IMR-90 (cell line): Measurements from ENCODE around the gene AXIN1.

Experiments used
- BHLHE40 ChIP-seq: fragments of 150-350 bp; IDR thresholded peaks from 2 replicates; pipeline ENCODE4 v1.6.1; 2016; ENCODE audit warnings: mild to moderate bottlenecking, low read depth, low read length
- CEBPB ChIP-seq: IDR thresholded peaks from 2 replicates; pipeline ENCODE4 v1.6.1; 2012; ENCODE audit warnings: low read depth, low read length, improper control_type of control experiment
- CTCF ChIP-seq: conservative IDR thresholded peaks from 2 replicates; pipeline ENCODE4 v1.5.1; 2012; ENCODE audit warnings: mild to moderate bottlenecking, low read depth, low read length, improper control_type of control experiment
- ELK1 ChIP-seq: fragments of 150-350 bp; IDR thresholded peaks from 2 replicates; pipeline ENCODE4 v1.6.1; 2016; ENCODE audit warnings: low read depth, mild to moderate bottlenecking, low read length, moderate library complexity, borderline replicate concordance
- FOS ChIP-seq: fragments of 150-350 bp; IDR thresholded peaks from 2 replicates; pipeline ENCODE4 v1.6.1; 2016; ENCODE audit warnings: low read depth, low read length
- MAFK ChIP-seq: IDR thresholded peaks from 2 replicates; pipeline ENCODE4 v1.6.1; 2012; ENCODE audit warnings: low read depth, low read length, improper control_type of control experiment
- MAZ ChIP-seq: IDR thresholded peaks from 2 replicates; pipeline ENCODE4 v1.6.1; 2012; ENCODE audit warnings: low read depth, mild to moderate bottlenecking, low read length, improper control_type of control experiment, moderate library complexity, borderline replicate concordance
- MXI1 ChIP-seq: IDR thresholded peaks from 2 replicates; pipeline ENCODE4 v1.6.1; 2012; ENCODE audit warnings: low read depth, mild to moderate bottlenecking, low read length, moderate library complexity, borderline replicate concordance
- NFE2L2 ChIP-seq: fragments of 150-350 bp; IDR thresholded peaks from 2 replicates; pipeline ENCODE4 v1.6.1; 2016; ENCODE audit warnings: low read depth, mild to moderate bottlenecking, low read length
- POLR2A ChIP-seq: IDR thresholded peaks from 2 replicates; pipeline ENCODE4 v1.6.1; 2012; ENCODE audit warnings: mild to moderate bottlenecking, low read depth, low read length
- RAD21 ChIP-seq: IDR thresholded peaks from 2 replicates; pipeline ENCODE4 v1.6.1; 2012; ENCODE audit warnings: low read length, improper control_type of control experiment
- RFX5 ChIP-seq: IDR thresholded peaks from 2 replicates; pipeline ENCODE4 v1.8.0; 2012; ENCODE audit warnings: low read depth, mild to moderate bottlenecking, low read length, moderate library complexity
- SMC3 ChIP-seq: fragments of 150-350 bp; IDR thresholded peaks from 2 replicates; pipeline ENCODE4 v1.6.1; 2016; ENCODE audit warnings: low read depth, mild to moderate bottlenecking, antibody characterized with exemption, low read length, moderate library complexity
- USF2 ChIP-seq: fragments of 150-350 bp; IDR thresholded peaks from 2 replicates; pipeline ENCODE4 v1.6.1; 2017; ENCODE audit warnings: mild to moderate bottlenecking, antibody characterized with exemption, low read length, low read depth

GRCh38 chr16:314351-314750, 38.2 kb downstream of the AXIN1 start:
- TF ChIP-seq MAFK, result no peak
- TF ChIP-seq POLR2A, result no peak
- no peak for TF ChIP-seq CTCF
- TF ChIP-seq RFX5, result no peak
- no peak for TF ChIP-seq MAZ
- TF ChIP-seq SMC3, result no peak
- TF ChIP-seq RAD21, result no peak
- TF ChIP-seq USF2, result no peak
- no peak for TF ChIP-seq FOS
- no peak for TF ChIP-seq ELK1
- TF ChIP-seq MXI1, result no peak
- no peak for TF ChIP-seq NFE2L2
- TF ChIP-seq CEBPB, result no peak
- no peak for TF ChIP-seq BHLHE40
